ENCODE data around the gene SLC7A11.

Gene SLC7A11

DNA sequence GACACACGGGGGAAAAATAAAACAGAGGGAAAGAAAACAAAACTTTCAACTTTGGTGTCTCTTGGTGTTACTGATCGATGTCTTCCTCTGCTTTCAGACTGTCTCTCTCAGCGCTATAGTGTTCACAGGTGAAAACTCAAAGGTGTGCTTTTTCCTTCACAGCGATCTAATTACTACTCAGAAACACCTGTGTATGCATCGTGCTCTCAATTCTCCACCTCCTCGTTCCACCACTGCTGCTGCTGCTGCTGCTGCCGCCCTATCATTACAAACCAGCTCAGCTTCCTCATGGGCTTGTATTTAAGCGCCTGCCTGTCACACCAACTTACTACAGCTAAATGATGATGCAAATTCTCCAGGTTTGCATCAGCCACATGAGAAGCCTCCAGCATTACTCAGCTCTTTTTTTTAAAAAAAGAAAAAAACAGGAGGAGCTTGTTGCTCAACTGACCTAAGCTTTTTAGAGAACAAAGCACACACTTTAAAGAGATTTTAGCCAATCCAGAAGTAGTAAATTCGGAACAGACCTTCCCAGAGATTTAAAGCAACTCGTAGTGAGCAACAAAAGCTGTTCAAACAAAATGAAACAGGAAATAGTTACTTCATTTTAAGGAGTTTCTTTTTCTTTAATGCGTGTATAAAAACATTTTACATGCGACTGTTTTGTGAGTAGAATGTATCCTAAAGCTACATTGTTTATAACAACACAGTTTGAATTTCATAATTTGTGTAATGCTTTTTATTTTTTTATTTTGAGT is at the start of gene SLC7A11:
Gene SLC7A11, minus strand, starts transcription at position 274 of the 758 bp plus-strand sequence. CDS start 280 bp downstream, outside the sequence.
- Mint-ChIP-seq H3K36me3 (no peaks in the 10 kb centered on the region), H3K27ac (peak within 1 kb of the TSS; percentile 46), H3K4me1 (peaks cover 14% of the 10 kb centered on the region), H3K4me3 (peak within 1 kb of the TSS; percentile 69), H3K27me3 (no peaks in the 10 kb centered on the region), H3K9me3 (no peaks in the 10 kb centered on the region)
- ATAC-seq = peak; percentile 92

DNA sequence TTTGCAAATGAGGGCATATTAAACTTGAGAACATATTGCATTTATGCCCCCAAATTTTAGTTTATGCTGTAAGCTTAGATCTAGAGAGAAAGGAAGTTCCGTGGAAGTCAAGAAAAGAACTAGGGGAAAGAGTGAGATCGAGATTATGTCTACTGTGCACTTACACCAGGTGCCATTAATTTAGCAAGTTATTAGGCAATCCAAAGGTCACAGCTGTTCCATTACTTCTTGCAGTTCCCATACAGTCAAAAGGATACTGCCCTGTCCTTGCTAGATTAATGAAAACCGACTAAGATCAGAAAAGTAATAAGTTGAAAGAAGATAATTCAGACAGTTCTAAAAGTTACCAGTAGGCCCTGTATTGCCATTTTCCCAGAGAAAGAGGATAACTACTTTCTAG is 49.3 kb upstream of the SLC7A11 start:
- no peak overlapping the region for H3K4me3 Mint-ChIP-seq

DNA sequence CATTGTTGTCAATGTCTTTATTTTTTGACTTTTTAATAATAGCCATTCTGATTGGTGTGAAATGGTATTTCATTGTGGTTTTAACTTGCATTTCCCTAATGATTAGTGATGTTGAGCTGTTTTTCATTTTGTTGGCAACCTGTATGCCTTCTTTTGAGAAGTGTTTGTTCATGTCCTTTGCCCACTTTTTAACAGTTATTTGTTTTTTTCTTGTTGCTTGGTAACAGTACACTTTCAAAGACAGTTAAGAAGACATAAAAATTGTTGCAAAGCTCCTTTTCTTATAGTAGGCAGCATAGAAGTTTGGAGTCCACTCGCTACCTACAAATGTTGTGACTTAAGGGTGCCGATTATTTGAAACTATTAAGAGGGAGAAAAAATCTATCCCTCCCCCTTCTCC is 48.7 kb upstream of the SLC7A11 start:
- no peaks in the 10 kb centered on the region for H3K4me1 Mint-ChIP-seq
- no peak for ATAC-seq
- H3K4me3 Mint-ChIP-seq = no peak overlapping the region
- H3K9me3 Mint-ChIP-seq = no peaks in the 10 kb centered on the region
- no peaks in the 10 kb centered on the region for H3K36me3 Mint-ChIP-seq
- no peaks in the 10 kb centered on the region for H3K27me3 Mint-ChIP-seq
- H3K27ac Mint-ChIP-seq = no peak overlapping the region

More for the DNA sequence above, 49.3 kb upstream of the SLC7A11 start:
- ATAC-seq = no peak
- H3K27me3 Mint-ChIP-seq = no peaks in the 10 kb centered on the region
- no peak overlapping the region for H3K27ac Mint-ChIP-seq
- no peaks in the 10 kb centered on the region for H3K36me3 Mint-ChIP-seq
- H3K9me3 Mint-ChIP-seq = no peaks in the 10 kb centered on the region
- no peaks in the 10 kb centered on the region for H3K4me1 Mint-ChIP-seq

DNA sequence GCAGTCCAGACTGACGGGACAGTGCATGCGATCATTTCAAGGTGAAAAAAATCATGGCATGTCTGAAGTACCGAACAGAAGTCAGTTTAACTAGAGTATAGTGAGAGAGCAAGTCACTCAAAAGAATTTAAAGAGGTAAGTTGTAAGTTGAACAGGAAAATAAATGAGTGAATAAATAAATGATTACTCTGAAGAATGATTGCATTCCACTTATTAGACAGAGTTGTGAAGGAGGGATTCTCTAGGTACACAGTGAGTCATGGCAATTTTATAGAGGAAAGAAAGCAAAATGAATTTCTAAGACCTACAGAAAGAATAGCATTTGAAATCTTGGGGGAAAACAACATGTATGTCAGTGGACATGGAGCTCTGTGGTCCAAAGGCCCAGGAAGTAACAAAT is 37.1 kb upstream of the SLC7A11 start:
- H3K27ac Mint-ChIP-seq = no peak overlapping the region
- no peak overlapping the region for H3K4me3 Mint-ChIP-seq
- no peaks in the 10 kb centered on the region for H3K36me3 Mint-ChIP-seq
- no peaks in the 10 kb centered on the region for H3K4me1 Mint-ChIP-seq
- no peaks in the 10 kb centered on the region for H3K27me3 Mint-ChIP-seq
- no peak for ATAC-seq
- H3K9me3 Mint-ChIP-seq = peaks cover 6% of the 10 kb centered on the region

DNA sequence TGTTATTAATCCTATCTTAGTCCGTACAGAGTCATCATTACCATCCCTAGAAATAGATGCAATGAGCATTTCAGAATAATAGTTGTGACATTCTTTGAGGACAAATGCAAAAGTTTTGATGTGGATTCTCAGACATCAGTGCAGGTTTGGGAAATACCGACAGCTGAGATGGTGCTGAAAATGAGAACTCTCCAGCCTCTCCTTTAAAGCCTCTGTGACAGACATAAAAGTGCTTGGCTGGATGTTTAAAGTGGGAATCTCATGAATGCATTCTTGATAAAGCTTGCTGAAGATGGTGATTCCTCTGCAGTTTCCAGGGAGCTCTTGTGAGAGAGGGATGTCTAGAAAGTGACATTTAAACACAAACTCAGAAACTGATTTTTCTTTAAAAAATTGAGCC is 35.0 kb upstream of the SLC7A11 start:
- no peaks in the 10 kb centered on the region for H3K36me3 Mint-ChIP-seq
- peaks cover 2% of the 10 kb centered on the region for H3K9me3 Mint-ChIP-seq
- no peaks in the 10 kb centered on the region for H3K4me1 Mint-ChIP-seq
- ATAC-seq = no peak
- no peak overlapping the region for H3K4me3 Mint-ChIP-seq
- H3K27ac Mint-ChIP-seq = no peak overlapping the region
- no peaks in the 10 kb centered on the region for H3K27me3 Mint-ChIP-seq

DNA sequence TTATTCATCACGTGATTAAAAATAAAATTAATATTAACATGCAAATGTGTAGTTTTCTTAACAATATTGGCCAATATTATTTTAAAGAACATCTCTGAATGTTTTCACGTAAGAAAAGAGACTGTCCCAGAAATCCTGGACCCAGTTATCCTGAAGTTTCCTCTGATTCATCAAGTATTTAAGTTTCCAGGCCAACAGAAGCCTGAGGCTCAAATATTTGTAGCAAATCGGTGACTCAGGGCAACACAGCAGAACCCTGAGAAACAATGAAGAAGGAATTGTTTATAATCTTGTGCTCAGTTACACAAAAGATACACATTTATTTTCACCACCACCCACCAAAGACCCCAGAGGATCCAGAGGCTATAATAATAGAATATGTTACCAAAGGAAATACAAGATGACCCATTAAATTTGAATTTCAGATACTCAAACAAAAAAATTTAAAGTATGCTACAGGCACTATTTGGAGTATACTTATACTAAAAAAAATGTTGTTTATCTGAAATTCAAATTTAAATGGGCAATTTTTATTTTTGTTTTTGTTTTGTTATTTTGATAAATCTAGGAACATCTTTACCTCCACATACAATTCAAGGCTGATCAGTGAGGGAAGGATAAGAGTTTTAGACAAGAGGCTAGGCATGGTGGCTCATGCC is 33.9 kb upstream of the SLC7A11 start:
- no peaks in the 10 kb centered on the region for H3K4me1 Mint-ChIP-seq
- no peak overlapping the region for H3K4me3 Mint-ChIP-seq
- no peaks in the 10 kb centered on the region for H3K27me3 Mint-ChIP-seq
- ATAC-seq = no peak
- no peaks in the 10 kb centered on the region for H3K36me3 Mint-ChIP-seq
- H3K27ac Mint-ChIP-seq = no peak overlapping the region
- H3K9me3 Mint-ChIP-seq = no peaks in the 10 kb centered on the region

DNA sequence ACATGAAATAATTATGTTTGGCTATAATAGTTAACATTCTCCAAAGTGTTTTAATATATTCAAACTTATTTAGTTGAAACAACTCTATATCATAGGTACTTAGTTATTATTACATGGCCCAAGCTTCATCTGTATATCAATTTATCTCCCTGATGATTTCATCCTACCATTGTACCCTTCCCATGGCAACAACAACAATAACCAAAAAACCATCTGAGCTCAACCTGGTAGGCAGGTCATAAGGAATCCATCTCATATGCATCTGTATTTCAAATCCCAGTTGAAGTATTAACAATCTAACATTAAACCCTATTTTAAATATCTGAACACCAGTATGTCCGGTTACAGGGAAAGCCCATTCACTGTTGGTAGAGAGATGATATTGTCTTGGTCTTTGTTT is 33.1 kb upstream of the SLC7A11 start:
- Mint-ChIP-seq H3K36me3 (no peaks in the 10 kb centered on the region), H3K4me3 (no peak overlapping the region), H3K9me3 (no peaks in the 10 kb centered on the region), H3K27ac (no peak overlapping the region), H3K4me1 (no peaks in the 10 kb centered on the region), H3K27me3 (no peaks in the 10 kb centered on the region)
- ATAC-seq = no peak

DNA sequence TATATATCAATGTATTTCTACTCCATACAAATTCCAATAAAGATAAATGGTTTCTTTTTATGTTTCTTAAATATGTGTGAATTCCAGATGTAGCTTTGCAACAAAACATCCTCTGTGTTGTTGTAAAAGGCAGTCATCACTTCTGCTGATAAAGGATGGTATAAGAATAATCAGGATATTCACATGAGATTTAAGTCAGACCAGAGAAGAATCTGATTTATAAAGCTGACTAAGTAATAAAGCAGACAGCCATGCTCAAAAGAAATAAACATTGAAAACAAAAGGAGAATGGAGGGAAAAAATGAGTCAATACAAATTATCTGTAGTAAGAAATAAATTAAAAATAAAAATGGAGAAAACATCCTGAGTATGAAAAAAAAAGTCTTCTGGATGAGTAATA is 27.0 kb upstream of the SLC7A11 start:
- no peak overlapping the region for H3K4me3 Mint-ChIP-seq
- no peaks in the 10 kb centered on the region for H3K36me3 Mint-ChIP-seq
- no peaks in the 10 kb centered on the region for H3K9me3 Mint-ChIP-seq
- no peak for ATAC-seq
- no peaks in the 10 kb centered on the region for H3K27me3 Mint-ChIP-seq
- no peaks in the 10 kb centered on the region for H3K4me1 Mint-ChIP-seq
- no peak overlapping the region for H3K27ac Mint-ChIP-seq

DNA sequence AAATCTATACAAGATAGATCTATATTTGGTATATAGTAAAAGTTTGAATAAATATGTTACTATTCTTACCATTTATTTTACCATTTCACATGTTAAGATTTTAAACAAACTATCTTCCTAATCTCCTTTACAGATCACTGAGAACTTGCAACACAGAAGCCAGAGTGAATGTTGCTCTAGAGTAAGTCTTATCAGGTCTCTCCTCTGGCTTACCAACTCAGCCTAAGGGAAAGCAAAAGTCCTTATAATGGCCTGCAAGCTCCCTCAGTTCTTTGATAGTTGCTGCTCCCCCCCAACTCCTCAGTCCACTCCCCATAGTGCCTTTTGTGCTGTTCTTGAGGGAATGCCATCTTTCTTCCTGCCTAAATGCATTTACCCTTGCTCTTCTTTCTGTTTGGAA is 25.7 kb upstream of the SLC7A11 start:
- no peaks in the 10 kb centered on the region for H3K4me1 Mint-ChIP-seq
- H3K9me3 Mint-ChIP-seq = no peaks in the 10 kb centered on the region
- H3K4me3 Mint-ChIP-seq = no peak overlapping the region
- no peaks in the 10 kb centered on the region for H3K36me3 Mint-ChIP-seq
- no peak overlapping the region for H3K27ac Mint-ChIP-seq
- no peak for ATAC-seq
- no peaks in the 10 kb centered on the region for H3K27me3 Mint-ChIP-seq

DNA sequence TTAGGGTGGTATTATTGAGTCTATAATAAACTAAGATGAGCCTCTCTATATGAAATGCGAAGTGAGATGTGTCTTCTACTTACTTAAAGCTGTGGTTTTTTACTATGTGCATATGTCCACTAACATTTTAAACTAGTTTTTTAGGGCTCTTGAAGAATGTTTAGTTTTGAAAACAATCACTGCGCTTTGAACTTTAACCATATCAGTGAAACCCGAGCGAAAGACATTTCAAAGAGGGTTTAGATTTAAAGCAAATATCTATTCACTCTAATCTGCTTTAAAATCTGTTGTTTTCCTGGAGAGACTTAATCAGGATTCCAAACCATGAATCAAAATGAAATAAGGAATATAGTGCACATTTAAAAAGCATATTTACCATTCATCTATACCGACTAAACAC is 24.8 kb upstream of the SLC7A11 start:
- H3K4me1 Mint-ChIP-seq = no peaks in the 10 kb centered on the region
- H3K9me3 Mint-ChIP-seq = no peaks in the 10 kb centered on the region
- no peak overlapping the region for H3K27ac Mint-ChIP-seq
- no peak for ATAC-seq
- H3K4me3 Mint-ChIP-seq = no peak overlapping the region
- H3K36me3 Mint-ChIP-seq = no peaks in the 10 kb centered on the region
- H3K27me3 Mint-ChIP-seq = no peaks in the 10 kb centered on the region

DNA sequence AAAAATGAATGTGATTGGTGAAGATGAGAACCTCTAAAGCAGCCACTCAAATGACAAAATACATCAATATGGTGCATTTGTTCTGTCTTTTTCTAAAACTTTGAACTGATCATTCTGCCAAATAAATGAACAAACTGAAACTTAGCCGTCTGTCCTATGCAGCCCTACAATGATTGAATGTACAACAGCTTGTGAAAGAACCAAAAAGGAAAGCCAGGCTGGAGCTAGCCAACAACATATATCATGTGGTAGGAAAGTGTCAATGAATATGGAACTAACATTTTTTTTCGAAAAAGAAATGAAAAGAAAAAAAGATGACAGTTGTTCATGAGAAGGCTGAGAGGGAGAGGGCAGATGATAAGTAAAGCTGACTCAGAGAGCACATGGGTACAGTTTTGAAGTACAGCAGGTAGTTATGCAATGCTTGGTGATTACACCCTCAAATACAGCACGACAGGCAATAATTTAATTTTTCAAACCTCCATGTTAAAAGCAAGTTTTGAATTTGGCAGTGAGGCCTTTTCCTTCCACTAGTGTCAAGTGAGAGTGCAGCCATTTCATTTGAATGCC is 21.2 kb upstream of the SLC7A11 start:
- no peak overlapping the region for H3K4me3 Mint-ChIP-seq
- no peaks in the 10 kb centered on the region for H3K9me3 Mint-ChIP-seq
- H3K36me3 Mint-ChIP-seq = no peaks in the 10 kb centered on the region
- no peak for ATAC-seq
- H3K4me1 Mint-ChIP-seq = no peaks in the 10 kb centered on the region
- no peak overlapping the region for H3K27ac Mint-ChIP-seq
- H3K27me3 Mint-ChIP-seq = no peaks in the 10 kb centered on the region

DNA sequence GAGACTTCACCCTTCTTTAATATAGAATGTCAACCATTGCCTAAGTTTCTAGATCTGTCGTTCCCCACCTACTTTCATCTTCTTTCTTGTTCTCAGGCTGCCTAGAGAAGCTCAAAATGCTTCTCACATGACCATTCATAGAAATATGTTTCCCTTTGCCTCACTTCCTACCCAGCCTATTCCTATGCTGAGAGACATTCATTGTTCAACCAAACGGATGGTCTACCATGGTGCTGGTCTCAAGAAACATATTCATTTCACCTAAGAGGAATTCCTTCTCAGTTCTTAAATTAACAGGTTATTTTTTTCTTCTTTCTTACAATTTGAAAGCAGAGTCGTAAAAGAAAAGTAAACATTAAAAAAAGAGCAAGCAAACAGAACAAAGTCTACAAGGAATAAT is 20.3 kb upstream of the SLC7A11 start:
- no peak overlapping the region for H3K27ac Mint-ChIP-seq
- H3K36me3 Mint-ChIP-seq = no peaks in the 10 kb centered on the region
- H3K4me1 Mint-ChIP-seq = no peaks in the 10 kb centered on the region
- no peak overlapping the region for H3K4me3 Mint-ChIP-seq
- H3K9me3 Mint-ChIP-seq = no peaks in the 10 kb centered on the region
- no peak for ATAC-seq
- H3K27me3 Mint-ChIP-seq = no peaks in the 10 kb centered on the region

DNA sequence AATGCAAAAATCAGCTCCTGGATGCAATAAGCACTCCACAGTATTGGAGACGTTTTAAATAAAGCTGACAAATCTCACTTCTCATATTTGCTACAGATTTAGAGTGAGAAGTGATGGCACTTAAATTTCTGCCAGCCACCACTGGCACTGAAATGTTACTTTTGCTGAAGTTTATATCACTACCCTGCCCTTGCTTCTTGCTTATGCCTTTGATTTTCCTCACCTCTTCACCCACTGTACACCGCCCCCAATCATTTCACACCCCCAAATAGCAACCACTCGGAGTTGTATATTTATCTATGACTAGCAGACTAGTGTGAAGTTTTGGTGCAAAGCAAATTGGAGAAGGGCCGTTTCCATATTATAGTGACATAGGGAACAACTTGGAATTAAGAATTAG is 19.9 kb upstream of the SLC7A11 start:
- no peaks in the 10 kb centered on the region for H3K4me1 Mint-ChIP-seq
- H3K4me3 Mint-ChIP-seq = no peak overlapping the region
- no peaks in the 10 kb centered on the region for H3K9me3 Mint-ChIP-seq
- H3K36me3 Mint-ChIP-seq = no peaks in the 10 kb centered on the region
- H3K27me3 Mint-ChIP-seq = no peaks in the 10 kb centered on the region
- H3K27ac Mint-ChIP-seq = no peak overlapping the region
- no peak for ATAC-seq

DNA sequence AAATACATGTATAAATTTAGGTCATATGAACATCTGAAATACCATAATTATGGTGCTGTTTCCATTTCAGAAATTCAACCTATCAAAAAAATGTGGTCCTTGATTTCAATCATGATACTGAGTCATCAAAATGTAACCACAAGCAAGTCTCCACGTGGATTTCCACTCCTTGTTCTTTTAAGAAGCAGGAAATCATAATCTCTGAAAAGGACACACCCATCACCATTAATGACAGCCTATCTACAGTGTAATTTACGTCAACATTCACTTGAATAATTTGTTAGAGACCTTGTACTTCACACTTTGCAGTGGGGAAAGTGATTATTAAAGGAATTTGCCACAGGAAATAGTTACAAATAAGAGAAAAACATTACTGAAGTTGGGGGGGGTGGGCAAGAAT is 17.7 kb upstream of the SLC7A11 start:
- no peak overlapping the region for H3K4me3 Mint-ChIP-seq
- ATAC-seq = no peak
- H3K36me3 Mint-ChIP-seq = no peaks in the 10 kb centered on the region
- H3K27ac Mint-ChIP-seq = no peak overlapping the region
- H3K4me1 Mint-ChIP-seq = peaks cover 4% of the 10 kb centered on the region
- no peaks in the 10 kb centered on the region for H3K9me3 Mint-ChIP-seq
- H3K27me3 Mint-ChIP-seq = no peaks in the 10 kb centered on the region

DNA sequence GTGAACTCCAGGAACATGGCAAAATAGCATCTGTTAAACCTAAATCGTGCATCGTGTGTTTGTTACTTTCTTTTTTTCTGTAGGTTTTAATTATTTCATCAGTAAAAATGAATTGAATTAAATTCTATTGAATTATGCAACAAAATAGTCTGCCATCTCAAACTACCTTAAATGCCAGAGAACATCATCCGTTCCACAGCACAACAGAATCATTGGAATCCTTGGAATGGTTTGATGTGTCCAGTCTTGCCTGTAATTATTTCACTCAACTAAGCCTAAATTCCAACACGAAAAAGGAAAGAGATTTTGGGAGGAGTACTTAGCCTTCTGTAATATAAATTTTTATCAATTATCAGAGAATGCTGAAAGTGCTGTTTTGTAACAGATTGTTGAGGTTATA is 17.1 kb upstream of the SLC7A11 start:
- H3K4me1 Mint-ChIP-seq = peaks cover 5% of the 10 kb centered on the region
- H3K9me3 Mint-ChIP-seq = no peaks in the 10 kb centered on the region
- no peak for ATAC-seq
- H3K27me3 Mint-ChIP-seq = no peaks in the 10 kb centered on the region
- no peaks in the 10 kb centered on the region for H3K36me3 Mint-ChIP-seq
- no peak overlapping the region for H3K27ac Mint-ChIP-seq
- H3K4me3 Mint-ChIP-seq = no peak overlapping the region

DNA sequence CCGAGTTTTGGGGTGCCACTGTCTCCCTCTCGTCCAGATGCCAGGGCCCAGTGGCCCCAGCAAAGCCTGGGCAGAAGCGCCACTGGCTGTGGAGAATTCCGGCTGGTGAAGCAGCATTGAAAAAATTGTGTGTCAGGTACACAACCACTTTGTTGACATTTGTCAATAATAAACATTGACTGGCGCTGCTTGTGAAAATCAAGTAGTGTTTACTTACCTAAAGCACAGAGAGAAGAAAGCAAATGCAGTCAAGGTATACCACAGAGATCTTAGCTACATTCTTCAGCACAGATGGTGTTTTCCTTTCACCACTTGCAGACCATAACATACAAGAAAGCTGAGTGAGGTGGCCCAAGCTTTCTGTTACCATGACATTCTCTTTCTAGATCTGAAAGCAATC is 14.5 kb upstream of the SLC7A11 start:
- no peaks in the 10 kb centered on the region for H3K9me3 Mint-ChIP-seq
- H3K27me3 Mint-ChIP-seq = no peaks in the 10 kb centered on the region
- no peak for ATAC-seq
- H3K36me3 Mint-ChIP-seq = no peaks in the 10 kb centered on the region
- H3K4me1 Mint-ChIP-seq = peaks cover 5% of the 10 kb centered on the region
- no peak overlapping the region for H3K27ac Mint-ChIP-seq
- H3K4me3 Mint-ChIP-seq = no peak overlapping the region
